ENCODE results near the gene FZD2. TPM values are rescaled to one million over a fixed set of nuclear protein-coding genes. Genes with fewer than 3 reads are reported as not detected.

Gene FZD2
- total and polyA plus RNA-seq, 9 of the 15 experiments (the other 6 are each of a cell fraction or from before 2014, with no cell fraction given) = 0.03 to 4.5 (median 1.1) TPM; not detected in 1

- TF ChIP-seq ZBTB12 (CRISPR knock-in tag; IDR thresholded peaks at IDR 0.05) = no peak
- TF ChIP-seq ZNF324 (CRISPR knock-in tag; IDR thresholded peaks at IDR 0.05) = no peak
- TF ChIP-seq ZBTB1 (CRISPR knock-in tag; IDR thresholded peaks at IDR 0.05; ENCODE audit: borderline replicate concordance, low read depth) = no peak
- TF ChIP-seq GTF3C2 (IDR thresholded peaks at IDR 0.05; ENCODE audit: borderline replicate concordance, extremely low read depth, insufficient read length) = no peak
- TF ChIP-seq GTF2A2 (tag; IDR thresholded peaks at IDR 0.05) = no peak
- no peak for TF ChIP-seq E2F3 (CRISPR knock-in tag; IDR thresholded peaks at IDR 0.05)
- no peak for TF ChIP-seq SREBF1 (IDR thresholded peaks at IDR 0.05; ENCODE audit: borderline replicate concordance, low read depth, low read length)
- no peak for TF ChIP-seq CCAR2 (IDR thresholded peaks at IDR 0.05; ENCODE audit: low read depth, low read length)
- TF ChIP-seq AFF4 (CRISPR knock-in tag; IDR thresholded peaks at IDR 0.05) = no peak
- TF ChIP-seq USF1 (CRISPR knock-in tag; IDR thresholded peaks at IDR 0.05) = no peak
- TF ChIP-seq ZNF41 (CRISPR knock-in tag; conservative IDR thresholded peaks at IDR 0.05) = no peak
- TF ChIP-seq CREM (IDR thresholded peaks at IDR 0.05; ENCODE audit: low read depth) = no peak
- no peak for TF ChIP-seq DDX20 (tag; IDR thresholded peaks at IDR 0.05; ENCODE audit: low read depth)
- no peak for TF ChIP-seq RFX1 (IDR thresholded peaks at IDR 0.05)
- TF ChIP-seq TFAP4 (CRISPR knock-in tag; IDR thresholded peaks at IDR 0.05; ENCODE audit: borderline replicate concordance) = peak; percentile 43; the same call in 1 of the 2 replicates
These were observed at the start of gene FZD2 (continued) for GRCh38 chr17:44556832-44557606.

All from K562 (cell line).